Activated naive CD8-positive, alpha-beta T cell (primary cell): ENCODE results near the gene FAM25G.
"Not testable (repeated sequence)": the region's sequence is repeated elsewhere in the genome, so short reads cannot be mapped to it uniquely, and the experiment has no call there.

Source experiments
- H3K27ac Mint-ChIP-seq: one replicate; pipeline ENCODE4 v1.8.0; 2021; ENCODE audit warnings: mixed read lengths
- H3K27me3 Mint-ChIP-seq: one replicate; pipeline ENCODE4 v1.8.0; 2021; ENCODE audit warnings: mixed read lengths
- H3K36me3 Mint-ChIP-seq: one replicate; pipeline ENCODE4 v1.8.0; 2021; ENCODE audit warnings: mixed read lengths
- H3K4me1 Mint-ChIP-seq: one replicate; pipeline ENCODE4 v1.8.0; 2021; ENCODE audit warnings: low read depth, mixed read lengths
- H3K4me3 Mint-ChIP-seq: one replicate; pipeline ENCODE4 v1.8.0; 2021; ENCODE audit warnings: mild to moderate bottlenecking, mixed read lengths
- H3K9me3 Mint-ChIP-seq: one replicate; pipeline ENCODE4 v1.8.0; 2021; ENCODE audit warnings: low read depth, mixed read lengths

Gene FAM25G

DNA sequence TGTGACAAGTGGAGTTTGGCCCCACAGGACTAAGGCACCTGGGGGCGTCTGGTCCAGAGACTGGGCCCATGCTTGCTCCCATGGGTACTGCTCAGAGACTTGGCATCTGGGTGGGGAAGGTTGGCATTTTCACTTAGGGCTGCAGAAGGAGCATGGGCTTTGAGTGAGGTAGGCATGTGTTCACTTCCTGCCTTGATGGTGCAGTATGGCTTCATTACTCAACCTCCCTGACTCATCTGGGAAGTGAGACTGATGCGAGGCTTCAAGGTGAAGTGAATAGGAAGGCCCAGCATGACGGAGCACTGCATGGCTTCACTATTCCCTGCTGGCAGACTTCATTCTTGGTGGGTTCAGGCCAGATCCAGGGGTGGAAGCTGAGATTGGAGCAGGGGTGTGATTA is 18.9 kb downstream of the FAM25G start:
- not testable (repeated sequence) for H3K4me1 Mint-ChIP-seq, H3K27ac Mint-ChIP-seq, H3K9me3 Mint-ChIP-seq, H3K27me3 Mint-ChIP-seq, H3K4me3 Mint-ChIP-seq, H3K36me3 Mint-ChIP-seq

- not testable (repeated sequence) for H3K27ac Mint-ChIP-seq, H3K4me3 Mint-ChIP-seq, H3K4me1 Mint-ChIP-seq, H3K9me3 Mint-ChIP-seq, H3K36me3 Mint-ChIP-seq, H3K27me3 Mint-ChIP-seq
Observed at GRCh38 chr10:47472072-47472471, 19.4 kb downstream of the FAM25G start.

GRCh38 chr10:47468731-47469528 is 22.6 kb downstream of the FAM25G start:
- not testable (repeated sequence) for H3K36me3 Mint-ChIP-seq, H3K4me1 Mint-ChIP-seq, H3K27me3 Mint-ChIP-seq, H3K9me3 Mint-ChIP-seq, H3K27ac Mint-ChIP-seq, H3K4me3 Mint-ChIP-seq

DNA sequence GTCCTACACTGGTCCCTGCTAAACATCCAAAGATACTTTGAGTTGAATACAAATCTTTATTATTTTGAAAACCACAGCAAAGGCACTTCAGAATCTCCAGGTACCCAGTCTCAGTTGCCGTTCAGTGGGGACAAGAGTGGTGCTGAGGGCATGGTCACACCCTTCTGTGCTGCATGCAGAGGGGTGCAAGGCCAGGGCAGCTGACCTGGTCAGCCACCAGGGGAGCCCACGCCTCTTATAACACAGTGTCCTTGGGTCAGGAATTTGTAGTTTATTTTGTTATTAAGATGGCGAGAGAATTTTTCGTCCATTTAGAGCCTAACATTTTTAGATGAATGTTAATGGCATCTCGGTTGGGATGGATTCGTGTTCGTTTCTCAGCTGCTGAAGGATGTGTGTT is 23.5 kb downstream of the FAM25G start:
- H3K4me3 Mint-ChIP-seq, H3K36me3 Mint-ChIP-seq, H3K27ac Mint-ChIP-seq, H3K9me3 Mint-ChIP-seq, H3K4me1 Mint-ChIP-seq, H3K27me3 Mint-ChIP-seq: not testable (repeated sequence)

DNA sequence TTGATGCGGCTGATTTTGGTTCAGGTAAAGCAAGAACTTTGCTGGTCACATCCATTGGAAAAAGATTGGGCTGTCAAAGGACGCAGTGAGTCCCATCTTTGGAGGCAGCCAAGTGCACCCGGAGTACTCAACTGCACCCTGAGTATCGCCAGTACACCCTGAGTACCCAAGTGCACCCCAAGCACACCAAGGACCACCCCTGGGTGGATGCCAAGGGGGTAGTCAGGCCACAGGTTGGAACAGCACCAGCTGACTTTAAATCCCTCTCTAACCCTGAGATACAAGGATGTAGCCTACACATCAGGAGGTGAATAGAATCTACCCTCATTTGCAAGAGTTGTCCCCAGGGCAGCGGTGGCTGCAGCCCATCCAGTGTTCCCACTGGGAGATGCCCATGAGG is 24.0 kb downstream of the FAM25G start:
- H3K36me3 Mint-ChIP-seq, H3K4me1 Mint-ChIP-seq, H3K27ac Mint-ChIP-seq, H3K27me3 Mint-ChIP-seq, H3K9me3 Mint-ChIP-seq, H3K4me3 Mint-ChIP-seq: not testable (repeated sequence)

GRCh38 chr10:47465216-47465917 is 26.1 kb downstream of the FAM25G start:
- not testable (repeated sequence) for H3K27me3 Mint-ChIP-seq, H3K4me3 Mint-ChIP-seq, H3K27ac Mint-ChIP-seq, H3K4me1 Mint-ChIP-seq, H3K9me3 Mint-ChIP-seq, H3K36me3 Mint-ChIP-seq

DNA sequence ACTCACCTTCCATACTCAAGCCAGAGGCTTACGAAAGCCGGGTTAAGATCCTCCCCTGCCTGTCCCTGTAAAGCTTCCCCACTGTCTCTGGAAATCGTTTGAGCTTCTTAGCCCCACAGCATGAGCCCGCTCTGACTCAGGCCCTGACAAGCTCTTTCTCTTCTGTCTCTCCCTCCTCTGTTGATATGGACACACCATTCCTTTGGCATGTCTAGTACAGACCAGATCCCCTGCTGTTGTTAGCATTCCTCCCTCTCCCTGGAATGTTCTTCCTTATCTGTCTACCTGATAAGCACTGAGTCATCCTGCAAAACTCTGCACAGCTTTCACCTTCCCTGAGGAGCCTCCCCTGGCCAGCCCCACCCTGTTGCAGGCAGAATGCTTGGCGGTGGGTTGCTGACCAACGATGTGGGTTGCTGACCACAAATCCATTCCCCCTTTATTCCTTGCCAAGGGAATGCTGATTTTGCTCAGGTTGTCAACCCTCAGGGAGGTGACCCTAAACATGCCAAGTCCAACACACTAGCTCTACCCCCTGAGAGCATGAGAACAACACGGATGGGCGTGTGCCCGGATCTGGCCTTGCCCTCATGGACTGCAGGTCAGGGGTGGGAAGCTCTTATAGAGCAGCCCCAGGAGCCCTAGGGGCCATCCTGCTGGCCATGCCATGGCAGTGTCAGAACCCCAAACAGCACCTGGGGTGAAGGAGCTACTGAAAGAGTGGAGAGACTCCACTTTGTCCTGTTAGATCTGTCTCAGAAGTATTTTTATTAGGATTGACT is 28.7 kb downstream of the FAM25G start:
- H3K9me3 Mint-ChIP-seq, H3K27me3 Mint-ChIP-seq, H3K36me3 Mint-ChIP-seq, H3K27ac Mint-ChIP-seq, H3K4me1 Mint-ChIP-seq, H3K4me3 Mint-ChIP-seq: not testable (repeated sequence)

GRCh38 chr10:47461261-47461687 is 30.2 kb downstream of the FAM25G start:
- H3K36me3 Mint-ChIP-seq, H3K9me3 Mint-ChIP-seq, H3K4me1 Mint-ChIP-seq, H3K27ac Mint-ChIP-seq, H3K27me3 Mint-ChIP-seq: not testable (repeated sequence)
- H3K4me3 Mint-ChIP-seq: peak overlapping the region; percentile 40

GRCh38 chr10:47458466-47459154 is 32.9 kb downstream of the FAM25G start:
- Mint-ChIP-seq H3K27ac (no peak overlapping the region), H3K4me3 (no peak overlapping the region), H3K4me1 (peaks cover 2% of the 10 kb centered on the region), H3K9me3 (no peaks in the 10 kb centered on the region), H3K36me3 (no peaks in the 10 kb centered on the region), H3K27me3 (peaks cover 1% of the 10 kb centered on the region)

GRCh38 chr10:47457826-47458225 is 33.7 kb downstream of the FAM25G start:
- Mint-ChIP-seq H3K9me3 (no peaks in the 10 kb centered on the region), H3K27me3 (peaks cover 1% of the 10 kb centered on the region), H3K4me1 (peaks cover 2% of the 10 kb centered on the region), H3K4me3 (no peak overlapping the region), H3K36me3 (no peaks in the 10 kb centered on the region), H3K27ac (no peak overlapping the region)

GRCh38 chr10:47457528-47457820 is 34.0 kb downstream of the FAM25G start:
- H3K4me1 Mint-ChIP-seq: peaks cover 2% of the 10 kb centered on the region
- H3K9me3 Mint-ChIP-seq: no peaks in the 10 kb centered on the region
- no peak overlapping the region for H3K27ac Mint-ChIP-seq
- H3K27me3 Mint-ChIP-seq: peaks cover 1% of the 10 kb centered on the region
- no peaks in the 10 kb centered on the region for H3K36me3 Mint-ChIP-seq
- no peak overlapping the region for H3K4me3 Mint-ChIP-seq

DNA sequence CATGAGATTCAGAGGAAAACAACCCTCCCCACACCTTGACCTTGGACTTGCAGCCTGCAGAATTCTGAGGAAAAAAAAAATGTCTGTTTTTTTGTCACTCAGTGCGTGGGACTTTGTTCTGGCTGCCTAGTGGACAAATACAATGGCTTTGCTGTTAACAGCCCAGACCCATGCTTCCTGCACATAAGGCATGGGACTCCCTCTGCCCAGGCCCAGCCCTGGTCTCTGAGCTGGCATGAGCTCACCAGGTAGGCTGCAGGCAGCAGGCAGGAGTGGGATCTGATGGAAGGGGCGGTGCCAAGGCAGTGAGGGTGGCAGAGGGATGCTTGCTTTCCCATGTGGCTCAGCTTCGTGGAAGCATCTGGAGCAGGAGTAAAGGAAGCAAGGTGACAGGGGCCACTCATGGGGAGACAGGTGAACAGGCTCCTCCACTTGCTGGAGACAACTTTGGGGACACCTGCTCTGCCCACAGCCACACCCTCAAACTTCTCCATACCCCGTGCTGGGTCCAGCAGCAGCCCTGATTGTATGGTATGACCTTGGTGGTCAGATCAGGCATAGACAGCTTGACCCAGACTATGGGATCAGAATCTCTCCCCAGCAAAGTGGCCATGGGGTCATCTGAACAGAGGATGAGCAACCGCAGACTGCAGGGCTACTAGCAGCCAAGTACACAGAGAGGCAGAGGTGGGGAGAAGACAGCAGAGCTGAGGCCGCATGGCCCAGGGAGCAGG is 34.5 kb downstream of the FAM25G start:
- H3K27ac Mint-ChIP-seq: no peak overlapping the region
- no peaks in the 10 kb centered on the region for H3K9me3 Mint-ChIP-seq
- H3K27me3 Mint-ChIP-seq: peaks cover 1% of the 10 kb centered on the region

GRCh38 chr10:47456079-47456785 is 35.3 kb downstream of the FAM25G start:
- peaks cover 1% of the 10 kb centered on the region for H3K27me3 Mint-ChIP-seq
- H3K4me3 Mint-ChIP-seq: no peak overlapping the region
- no peaks in the 10 kb centered on the region for H3K36me3 Mint-ChIP-seq
- no peaks in the 10 kb centered on the region for H3K9me3 Mint-ChIP-seq
- no peak overlapping the region for H3K27ac Mint-ChIP-seq
- peaks cover 2% of the 10 kb centered on the region for H3K4me1 Mint-ChIP-seq

More for the DNA sequence above, 34.5 kb downstream of the FAM25G start:
- H3K4me3 Mint-ChIP-seq: no peak overlapping the region
- H3K4me1 Mint-ChIP-seq: peaks cover 2% of the 10 kb centered on the region
- H3K36me3 Mint-ChIP-seq: no peaks in the 10 kb centered on the region

- H3K4me3 Mint-ChIP-seq, H3K4me1 Mint-ChIP-seq, H3K27ac Mint-ChIP-seq, H3K36me3 Mint-ChIP-seq, H3K9me3 Mint-ChIP-seq, H3K27me3 Mint-ChIP-seq: not testable (repeated sequence)
Observed at GRCh38 chr10:47455350-47456078, 36.0 kb downstream of the FAM25G start.
